Muscle of back (tissue), 11 donors: Measurements from ENCODE around the gene FKBP1A. TPM values are rescaled to one million over a fixed set of nuclear protein-coding genes. Genes with fewer than 3 reads are reported as not detected.
A peak's percentile ranks its signal among the peaks of the same experiment; 100 is the strongest.

Experiments
- DNase-seq, 3 donors: peaks; one replicate each; pipeline versions ENCODE4 v3.0.0 to v3.0.0-alpha.2; 2013
- polyA plus RNA-seq, 10 donors: library from polyadenylated mRNA; unstranded; fragments of 120-200 nt; gene quantifications; one replicate each; pipeline ENCODE4 v1.2.1, GENCODE V29; 2013; ENCODE audit not compliant: insufficient read length in 10 of 10

The FKBP1A gene
- polyA plus RNA-seq, 10 donors, result 250 to 317 (median 277) TPM

- no peak for DNase-seq
Measured at GRCh38 chr20:1334370-1334731, 58.5 kb downstream of the FKBP1A start.

DNA sequence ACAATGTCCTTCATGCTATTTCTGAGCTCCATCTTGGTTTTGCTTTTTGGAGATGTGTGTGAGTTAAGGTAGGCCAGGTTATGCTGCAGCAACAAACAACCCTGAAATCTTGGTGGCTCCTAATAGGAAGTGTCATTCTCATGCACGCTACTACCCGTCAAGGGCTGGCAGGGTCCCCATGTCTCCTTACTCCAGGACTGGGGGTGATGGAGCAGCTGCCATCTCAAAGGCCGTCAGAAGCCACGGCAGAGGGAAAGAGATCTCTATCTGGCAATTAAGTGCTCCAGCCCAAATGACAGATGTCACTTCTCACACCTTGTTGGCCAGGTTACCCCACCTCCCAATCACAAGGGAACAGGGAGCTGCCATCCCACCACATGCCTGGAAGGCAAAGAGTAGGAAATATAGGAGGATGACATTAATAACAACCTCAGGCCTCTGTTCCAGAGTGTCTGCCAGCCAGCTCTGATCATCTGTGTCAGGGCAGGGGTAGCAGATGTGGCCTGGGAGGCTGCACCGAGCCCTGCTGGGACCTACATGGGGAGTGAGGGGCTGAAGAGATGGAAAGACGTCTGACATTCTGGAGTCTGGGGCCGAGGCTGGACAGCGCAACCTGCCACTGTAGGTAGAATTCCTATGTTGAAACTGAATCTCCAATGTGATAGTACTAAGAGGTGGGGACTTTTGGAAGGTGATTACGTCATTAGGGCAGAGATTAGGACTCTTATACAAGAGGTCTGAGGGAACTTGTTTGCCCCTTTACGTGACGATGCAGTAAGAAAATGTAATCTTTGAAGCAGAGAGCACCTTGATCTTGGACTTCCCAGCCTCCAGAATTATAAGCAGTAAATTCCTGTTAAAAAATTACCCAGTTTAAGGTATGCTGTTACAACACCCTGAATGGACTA lies 59.1 kb downstream of the FKBP1A start:
- no peak for DNase-seq

GRCh38 chr20:1332749-1333300 lies 60.0 kb downstream of the FKBP1A start:
- DNase-seq, result no peak

DNA sequence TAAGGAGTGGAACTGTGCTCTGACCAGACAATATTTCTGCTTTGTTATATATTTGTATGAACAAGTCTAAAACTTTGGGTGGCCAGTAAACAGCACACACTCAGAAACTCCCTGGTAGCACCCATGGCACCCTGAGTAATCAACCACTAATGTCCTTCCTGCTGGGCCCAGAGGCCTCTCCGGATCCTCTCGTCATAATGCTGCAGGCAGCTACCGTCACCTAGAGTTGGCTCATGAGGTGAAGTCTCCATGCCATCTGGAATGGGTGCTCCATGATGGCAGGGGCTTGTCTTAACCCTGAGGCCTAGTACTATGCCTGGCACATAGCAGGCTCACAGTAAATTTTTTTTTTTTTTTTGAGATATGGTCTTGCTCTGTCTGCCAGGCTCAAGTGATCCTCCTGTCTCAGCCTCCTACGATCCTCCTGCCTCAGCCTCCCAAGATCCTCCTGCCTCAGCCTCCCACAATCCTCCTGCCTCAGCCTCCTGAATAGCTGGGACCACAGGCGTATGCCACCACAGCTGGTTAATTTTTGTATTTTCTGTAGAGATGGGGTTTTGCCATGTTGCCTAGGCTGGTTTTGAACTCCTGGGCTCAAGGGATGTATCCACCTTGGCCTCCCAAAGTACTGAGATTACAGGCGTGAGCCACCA lies 60.9 kb downstream of the FKBP1A start:
- no peak for DNase-seq

DNA sequence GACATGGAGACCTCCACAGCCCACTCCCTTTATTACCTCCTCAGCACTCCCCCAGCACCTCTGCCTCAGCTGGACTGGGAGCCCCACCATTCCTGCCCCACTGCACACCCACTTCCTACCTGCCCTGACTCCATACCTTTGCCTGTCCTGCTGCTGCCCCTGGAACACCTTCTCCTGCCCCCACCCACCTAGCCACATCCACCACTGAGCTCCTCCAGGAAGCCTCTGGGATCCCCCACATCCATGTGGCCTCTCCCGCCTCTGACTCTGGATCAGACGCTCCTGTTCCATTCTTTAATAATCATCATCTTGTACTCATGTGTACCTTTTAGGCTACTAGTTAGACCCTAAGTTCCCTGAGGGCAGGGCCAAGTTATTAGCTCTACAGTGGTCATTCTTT lies 61.8 kb downstream of the FKBP1A start:
- no peak for DNase-seq

DNA sequence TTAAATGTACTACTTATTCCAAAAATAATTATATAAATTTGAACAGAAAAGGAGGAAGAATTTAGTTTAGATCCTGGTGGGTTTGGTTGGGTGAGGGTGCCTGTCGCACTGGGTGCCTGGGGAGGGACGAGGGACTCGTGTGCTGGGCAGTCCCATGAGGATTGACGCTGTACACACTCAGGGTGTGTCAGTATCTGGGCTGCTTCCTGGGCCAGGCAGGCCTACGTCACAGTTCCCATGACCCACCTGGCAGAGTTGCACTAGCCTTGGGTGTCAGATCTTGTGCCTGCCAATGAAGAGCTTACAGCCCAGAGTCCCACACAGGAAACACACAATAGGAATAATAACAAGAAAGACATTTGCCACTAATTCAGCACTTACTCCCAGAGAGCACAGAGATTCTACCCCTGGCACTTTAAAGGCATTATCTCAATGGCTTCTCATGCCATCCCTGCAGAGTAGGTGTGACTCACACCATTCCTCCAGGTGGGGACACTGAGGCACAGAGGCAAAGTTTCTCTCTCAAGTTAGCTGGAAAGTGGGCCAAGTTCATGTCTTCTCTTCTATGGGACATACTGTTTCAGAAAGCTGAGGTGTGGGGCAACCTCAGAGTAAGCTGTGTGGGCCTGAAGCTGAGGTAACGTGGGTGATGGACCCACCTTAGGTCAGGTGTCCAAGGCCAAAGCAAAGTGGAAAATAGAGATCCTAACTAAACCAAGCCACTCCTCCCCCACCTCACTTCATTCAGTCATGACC lies 62.6 kb downstream of the FKBP1A start:
- DNase-seq, result no peak

GRCh38 chr20:1328680-1329330 lies 64.0 kb downstream of the FKBP1A start, which contains the start of gene SDCBP2:
Gene SDCBP2, minus strand, starts transcription at chr20:1329139. Its CDS starts 8,723 bp downstream, at chr20:1320416.
- no peak for DNase-seq

DNA sequence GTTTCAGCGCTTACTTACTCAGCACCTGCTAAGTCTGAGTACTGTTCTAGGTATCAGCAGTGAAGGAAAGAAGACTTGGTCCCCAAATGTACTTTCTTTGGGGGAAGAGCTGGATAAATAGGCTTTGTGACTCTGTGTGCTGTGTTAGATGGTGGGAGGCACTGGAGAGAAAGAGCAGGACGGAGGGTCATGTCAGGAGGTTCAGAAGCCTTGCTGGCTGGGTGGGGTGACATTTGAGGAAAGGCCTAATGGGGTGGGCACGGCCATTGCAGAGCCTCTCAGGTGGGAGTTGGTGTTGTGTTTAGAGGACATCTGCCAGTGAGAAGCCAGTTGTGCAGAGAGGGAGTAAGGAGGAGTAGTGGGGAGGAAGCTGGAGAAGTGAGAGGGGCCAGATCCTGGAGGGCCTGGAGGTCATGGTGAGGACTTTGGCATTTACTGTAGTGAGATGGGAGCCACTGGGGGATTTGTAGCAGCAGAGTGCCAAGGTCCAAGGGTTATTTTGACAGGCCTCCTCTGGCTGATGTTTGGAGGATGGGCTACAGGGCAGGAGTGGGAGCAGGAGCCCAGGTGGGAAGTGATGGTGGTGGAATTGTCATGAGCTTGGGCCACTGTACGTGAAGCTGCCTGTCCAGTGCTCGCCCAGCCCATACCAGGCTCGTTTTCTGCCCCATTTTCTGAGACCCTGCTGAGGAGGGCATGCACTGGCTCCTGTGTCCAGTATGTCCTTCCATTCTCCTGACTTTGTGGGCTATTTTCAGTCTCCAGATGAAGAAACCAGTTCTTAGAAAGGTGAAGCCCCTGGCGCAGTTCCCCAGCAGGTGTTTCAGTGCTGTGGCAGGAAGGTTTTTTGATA lies 64.8 kb downstream of the FKBP1A start:
- no peak for DNase-seq

- DNase-seq, result peak in 2 of 3 donors; percentile 18
Measured at GRCh38 chr20:1327241-1327653, 65.6 kb downstream of the FKBP1A start.

GRCh38 chr20:1326031-1326930 lies 66.6 kb downstream of the FKBP1A start:
- DNase-seq, result no peak

DNA sequence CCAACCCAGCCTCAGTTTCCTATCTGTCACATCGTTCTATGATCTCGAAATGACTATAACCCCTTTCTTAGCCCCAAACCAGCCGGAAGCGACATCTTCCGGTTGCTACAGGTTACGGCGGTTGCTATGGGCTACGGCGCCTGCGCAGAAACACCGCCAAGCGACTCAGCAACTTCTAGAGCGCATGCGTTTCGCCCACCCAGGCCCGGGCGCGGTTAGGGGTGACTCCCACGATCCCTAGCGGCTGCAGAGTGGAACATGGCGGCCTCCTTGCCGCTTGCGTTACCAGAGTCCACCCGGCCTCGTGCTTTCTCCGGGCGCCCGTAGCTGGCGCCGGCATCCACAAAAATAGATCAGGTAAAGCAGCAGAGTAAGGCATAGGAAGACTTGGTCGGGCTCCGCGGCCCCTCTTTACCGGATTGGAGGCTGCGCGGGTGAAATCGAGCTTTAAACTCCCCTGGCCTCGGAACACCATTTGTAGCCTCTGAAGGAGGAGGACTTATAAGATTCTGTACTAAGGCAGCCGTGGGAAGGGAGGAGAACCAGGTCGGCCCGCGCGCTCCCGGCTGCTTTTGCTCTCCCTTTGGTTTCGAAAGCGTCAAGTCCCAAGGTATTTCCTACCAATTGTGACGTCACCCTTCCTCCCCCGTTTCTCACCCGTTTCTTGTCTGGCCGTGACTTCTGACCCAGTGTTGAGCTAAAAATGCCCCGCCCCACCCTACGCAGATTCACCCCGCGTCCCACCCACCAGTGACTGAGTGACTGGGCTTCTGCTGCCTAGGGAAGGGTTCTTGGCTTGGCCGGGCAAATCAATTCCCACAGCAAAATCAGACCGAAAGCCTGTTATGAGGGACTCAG lies 67.5 kb downstream of the FKBP1A start:
- peak; percentile 96 to 99 (median 98) for DNase-seq

- peak in 1 of 3 donors; percentile 11 for DNase-seq
Measured at GRCh38 chr20:1324598-1325172, 68.2 kb downstream of the FKBP1A start.

DNA sequence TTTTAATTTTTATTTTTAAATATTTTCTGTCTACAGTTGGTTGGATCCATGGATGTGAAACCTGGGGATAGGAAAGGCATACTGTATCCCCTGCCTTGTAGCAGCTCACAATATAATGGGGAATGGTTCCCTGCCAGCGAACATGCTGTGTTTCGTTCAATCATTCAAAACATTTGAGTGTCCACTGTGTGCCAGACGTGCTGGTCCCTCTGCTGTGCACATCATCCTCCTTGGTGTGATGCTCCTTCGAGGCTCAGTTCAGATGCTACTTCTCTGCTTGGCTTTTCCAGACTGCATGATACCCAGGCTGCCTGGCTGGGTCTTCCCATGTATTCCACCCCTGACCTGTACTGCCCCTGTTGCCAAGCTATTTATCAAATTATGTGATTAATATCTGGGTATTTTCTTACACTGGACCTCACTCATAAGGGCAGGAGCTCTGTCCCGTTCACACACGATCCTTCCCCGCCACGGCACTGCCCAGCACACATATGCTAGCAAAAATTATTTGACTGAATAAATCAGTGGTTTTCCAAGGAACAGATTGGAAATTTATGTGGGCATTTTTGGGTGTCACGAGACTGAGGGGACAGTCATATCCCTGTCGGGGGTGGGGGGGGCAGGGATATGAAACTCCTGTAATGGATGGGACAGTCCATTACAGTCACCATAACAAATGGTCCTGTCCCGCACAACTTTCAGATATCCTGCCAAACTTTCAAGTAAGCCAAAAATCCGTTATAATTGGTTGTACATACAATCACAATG lies 68.8 kb downstream of the FKBP1A start:
- no peak for DNase-seq

- DNase-seq, result peak in 1 of 3 donors; percentile 30
Measured at GRCh38 chr20:1323256-1323655, 69.6 kb downstream of the FKBP1A start.

DNA sequence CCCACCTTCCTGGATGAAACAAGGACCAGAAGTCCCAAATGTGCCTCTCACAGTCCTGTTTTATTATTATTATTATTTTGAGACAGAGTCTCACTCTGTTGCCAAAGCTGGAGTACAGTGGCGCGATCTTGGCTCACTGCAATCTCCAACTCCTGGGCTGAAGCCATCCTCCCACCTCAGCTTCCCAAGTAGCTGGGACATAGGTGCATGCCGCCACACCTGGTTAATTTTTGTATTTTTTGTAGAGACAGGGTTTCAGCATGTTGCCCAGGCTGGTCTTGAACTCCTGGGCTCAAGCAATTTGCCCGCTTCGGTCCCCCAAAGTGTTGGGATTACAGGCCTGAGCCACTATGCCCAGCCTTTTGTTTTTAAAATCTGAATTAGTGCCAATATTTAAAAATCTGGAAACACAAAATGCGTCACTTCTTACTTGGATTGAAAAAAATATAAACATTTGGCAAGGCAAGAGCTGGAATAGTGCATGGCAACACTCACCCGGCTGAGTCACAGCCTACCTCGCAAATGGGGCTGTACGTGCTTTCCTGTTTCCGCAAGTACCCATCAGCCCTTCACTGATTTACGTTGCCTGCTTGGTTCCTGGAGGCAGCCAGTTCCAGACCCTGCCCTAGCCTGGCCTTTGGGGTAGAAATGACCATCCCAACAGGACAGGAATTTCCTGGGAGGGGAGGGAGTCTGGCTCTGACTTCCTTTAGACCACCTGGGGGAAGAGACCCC lies 70.2 kb downstream of the FKBP1A start:
- DNase-seq, result peak in 2 of 3 donors; percentile 43 to 45

DNA sequence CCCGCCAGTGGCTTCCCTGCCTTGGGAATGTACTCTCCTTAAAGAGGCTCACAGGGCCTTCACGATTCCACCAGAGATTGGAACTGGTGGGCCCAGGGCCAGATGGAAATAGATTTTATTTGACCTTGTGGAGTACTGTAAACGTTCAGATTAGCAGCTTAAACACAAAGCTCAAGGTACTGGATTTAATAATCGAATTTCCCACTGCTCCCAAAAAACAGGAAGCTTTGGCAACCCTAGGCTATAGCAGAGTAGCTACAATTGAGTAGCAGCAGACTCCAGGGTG lies 71.3 kb downstream of the FKBP1A start:
- DNase-seq, result no peak
